ENCODE results near the gene PRRX2.

Gene PRRX2

DNA sequence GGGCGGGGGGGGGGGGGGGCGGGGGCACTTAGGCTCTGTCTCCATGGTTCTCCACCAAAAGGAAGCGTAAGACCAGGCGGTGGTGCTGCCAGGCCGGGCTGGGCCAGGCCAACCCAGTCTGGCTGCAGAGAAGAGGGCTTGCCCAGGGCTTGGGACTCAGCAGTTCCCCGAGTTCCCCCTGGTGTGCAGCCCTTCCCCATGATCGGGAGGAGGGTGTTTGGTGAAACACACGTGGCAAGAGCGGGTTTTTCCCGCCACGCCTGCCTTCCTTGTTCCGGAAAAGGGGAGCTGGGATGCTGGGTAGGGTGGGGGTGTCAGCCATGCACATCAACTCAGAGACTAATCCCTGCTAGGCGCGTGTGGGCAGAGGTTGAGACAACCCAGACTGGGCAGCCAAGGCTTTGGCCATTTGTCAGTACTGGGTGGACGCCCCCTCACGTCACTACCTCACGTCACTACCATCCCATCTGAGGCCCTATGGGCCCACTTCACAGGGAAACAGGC is 32.9 kb downstream of the PRRX2 start:
- TF ChIP-seq TAF1 (IDR thresholded peaks at IDR 0.05; ENCODE audit: borderline replicate concordance, insufficient read depth, low read length), result no peak
- no peak for TF ChIP-seq FOXP2 (optimal IDR thresholded peaks at IDR 0.05; ENCODE audit: borderline replicate concordance, extremely low read depth, extremely low read length, insufficient read depth)
- TF ChIP-seq POLR2AphosphoS5 (IDR thresholded peaks at IDR 0.05; ENCODE audit: low read depth, low read length), result no peak
- TF ChIP-seq, protein P1, sequence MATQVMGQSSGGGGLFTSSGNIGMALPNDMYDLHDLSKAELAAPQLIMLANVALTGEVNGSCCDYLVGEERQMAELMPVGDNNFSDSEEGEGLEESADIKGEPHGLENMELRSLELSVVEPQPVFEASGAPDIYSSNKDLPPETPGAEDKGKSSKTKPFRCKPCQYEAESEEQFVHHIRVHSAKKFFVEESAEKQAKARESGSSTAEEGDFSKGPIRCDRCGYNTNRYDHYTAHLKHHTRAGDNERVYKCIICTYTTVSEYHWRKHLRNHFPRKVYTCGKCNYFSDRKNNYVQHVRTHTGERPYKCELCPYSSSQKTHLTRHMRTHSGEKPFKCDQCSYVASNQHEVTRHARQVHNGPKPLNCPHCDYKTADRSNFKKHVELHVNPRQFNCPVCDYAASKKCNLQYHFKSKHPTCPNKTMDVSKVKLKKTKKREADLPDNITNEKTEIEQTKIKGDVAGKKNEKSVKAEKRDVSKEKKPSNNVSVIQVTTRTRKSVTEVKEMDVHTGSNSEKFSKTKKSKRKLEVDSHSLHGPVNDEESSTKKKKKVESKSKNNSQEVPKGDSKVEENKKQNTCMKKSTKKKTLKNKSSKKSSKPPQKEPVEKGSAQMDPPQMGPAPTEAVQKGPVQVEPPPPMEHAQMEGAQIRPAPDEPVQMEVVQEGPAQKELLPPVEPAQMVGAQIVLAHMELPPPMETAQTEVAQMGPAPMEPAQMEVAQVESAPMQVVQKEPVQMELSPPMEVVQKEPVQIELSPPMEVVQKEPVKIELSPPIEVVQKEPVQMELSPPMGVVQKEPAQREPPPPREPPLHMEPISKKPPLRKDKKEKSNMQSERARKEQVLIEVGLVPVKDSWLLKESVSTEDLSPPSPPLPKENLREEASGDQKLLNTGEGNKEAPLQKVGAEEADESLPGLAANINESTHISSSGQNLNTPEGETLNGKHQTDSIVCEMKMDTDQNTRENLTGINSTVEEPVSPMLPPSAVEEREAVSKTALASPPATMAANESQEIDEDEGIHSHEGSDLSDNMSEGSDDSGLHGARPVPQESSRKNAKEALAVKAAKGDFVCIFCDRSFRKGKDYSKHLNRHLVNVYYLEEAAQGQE (IDR thresholded peaks at IDR 0.05; ENCODE audit: insufficient read depth in 1 of 2, low read depth in 2 of 2, low read length in 2 of 2), result no peak
- no peak for TF ChIP-seq SIN3A (IDR thresholded peaks at IDR 0.05; ENCODE audit: borderline replicate concordance, insufficient read depth, low read length)

GRCh38 chr9:129701054-129701453 is 35.6 kb downstream of the PRRX2 start:
- no peak for TF ChIP-seq POLR2AphosphoS5 (IDR thresholded peaks at IDR 0.05; ENCODE audit: low read depth, low read length)
- no peak for TF ChIP-seq FOXP2 (optimal IDR thresholded peaks at IDR 0.05; ENCODE audit: borderline replicate concordance, extremely low read depth, extremely low read length, insufficient read depth)
- TF ChIP-seq, protein P1 (IDR thresholded peaks at IDR 0.05; ENCODE audit: insufficient read depth in 1 of 2, low read depth in 2 of 2, low read length in 2 of 2), result no peak
- no peak for TF ChIP-seq SIN3A (IDR thresholded peaks at IDR 0.05; ENCODE audit: borderline replicate concordance, insufficient read depth, low read length)
- TF ChIP-seq TAF1 (IDR thresholded peaks at IDR 0.05; ENCODE audit: borderline replicate concordance, insufficient read depth, low read length), result no peak

DNA sequence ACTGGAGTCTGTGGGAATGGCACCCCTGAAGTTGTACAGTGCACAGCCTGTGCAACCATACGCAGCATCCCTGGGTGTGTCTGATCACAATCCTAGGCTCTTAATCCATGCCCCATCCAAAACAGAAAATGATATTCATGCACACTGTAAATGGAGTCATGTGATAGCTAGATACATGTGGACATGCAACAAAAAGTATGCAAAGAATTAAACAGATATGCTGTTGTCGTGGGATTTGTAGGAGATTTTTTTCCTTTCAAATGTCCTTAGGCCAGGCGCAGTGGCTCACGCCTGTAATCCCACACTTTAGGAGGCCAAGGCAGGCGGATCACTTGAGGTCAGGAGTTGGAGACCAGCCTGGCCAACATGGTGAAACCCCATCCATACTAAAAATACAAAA is 36.1 kb downstream of the PRRX2 start:
- TF ChIP-seq POLR2AphosphoS5 (IDR thresholded peaks at IDR 0.05; ENCODE audit: low read depth, low read length) (no peak), FOXP2 (optimal IDR thresholded peaks at IDR 0.05; ENCODE audit: borderline replicate concordance, extremely low read depth, extremely low read length, insufficient read depth) (no peak), SIN3A (IDR thresholded peaks at IDR 0.05; ENCODE audit: borderline replicate concordance, insufficient read depth, low read length) (no peak), TAF1 (IDR thresholded peaks at IDR 0.05; ENCODE audit: borderline replicate concordance, insufficient read depth, low read length) (no peak)
- TF ChIP-seq, protein P1 (IDR thresholded peaks at IDR 0.05; ENCODE audit: insufficient read depth in 1 of 2, low read depth in 2 of 2, low read length in 2 of 2), result no peak

- no peak for TF ChIP-seq POLR2AphosphoS5 (IDR thresholded peaks at IDR 0.05; ENCODE audit: low read depth, low read length)
- TF ChIP-seq TAF1 (IDR thresholded peaks at IDR 0.05; ENCODE audit: borderline replicate concordance, insufficient read depth, low read length), result no peak
- TF ChIP-seq, protein P1 (IDR thresholded peaks at IDR 0.05; ENCODE audit: insufficient read depth in 1 of 2, low read depth in 2 of 2, low read length in 2 of 2), result no peak
- TF ChIP-seq SIN3A (IDR thresholded peaks at IDR 0.05; ENCODE audit: borderline replicate concordance, insufficient read depth, low read length), result no peak
- no peak for TF ChIP-seq FOXP2 (optimal IDR thresholded peaks at IDR 0.05; ENCODE audit: borderline replicate concordance, extremely low read depth, extremely low read length, insufficient read depth)
Measured at GRCh38 chr9:129702589-129703520, 37.4 kb downstream of the PRRX2 start.

Data from PFSK-1 (cell line).